Immature natural killer cell (primary cell): ENCODE results near the gene SLC39A3. TPM values are rescaled to one million over a fixed set of nuclear protein-coding genes. Genes with fewer than 3 reads are reported as not detected.
"Not testable (repeated sequence)": the region's sequence is repeated elsewhere in the genome, so short reads cannot be mapped to it uniquely, and the experiment has no call there.

ENCODE experiments used
- DNase-seq, 3 donors: peaks; one replicate each; pipeline ENCODE4 v3.0.0; 2022; ENCODE audit warnings: mixed read lengths in 1 of 3
- H3K27ac Mint-ChIP-seq, 6 donors: one replicate each; pipeline ENCODE4 v1.8.0; 2020; ENCODE audit warnings: mixed read lengths in 6 of 6, mild to moderate bottlenecking in 5 of 6, inconsistent platforms in 4 of 6, moderate library complexity in 3 of 6
- H3K27me3 Mint-ChIP-seq, 3 donors: one replicate each; pipeline ENCODE4 v1.8.0; 2020 to 2021; ENCODE audit warnings: low read depth in 3 of 3, mild to moderate bottlenecking in 3 of 3, mixed read lengths in 3 of 3, moderate library complexity in 3 of 3, inconsistent platforms in 1 of 3
- H3K36me3 Mint-ChIP-seq, 3 donors: one replicate each; pipeline ENCODE4 v1.8.0; 2020; ENCODE audit warnings: mixed read lengths in 3 of 3, inconsistent platforms in 2 of 3, mild to moderate bottlenecking in 2 of 3
- H3K4me1 Mint-ChIP-seq, 2 donors: one replicate each; pipeline ENCODE4 v1.8.0; 2020; ENCODE audit warnings: inconsistent platforms in 2 of 2, mild to moderate bottlenecking in 2 of 2, mixed read lengths in 2 of 2, moderate library complexity in 1 of 2
- H3K4me3 Mint-ChIP-seq, 5 donors: one replicate each; pipeline ENCODE4 v1.8.0; 2020; ENCODE audit warnings: mild to moderate bottlenecking in 5 of 5, mixed read lengths in 5 of 5, inconsistent platforms in 3 of 5, moderate library complexity in 3 of 5
- H3K9me3 Mint-ChIP-seq, 6 donors: one replicate each; pipeline ENCODE4 v1.8.0; 2020; ENCODE audit warnings: mild to moderate bottlenecking in 6 of 6, mixed read lengths in 6 of 6, inconsistent platforms in 4 of 6, moderate library complexity in 3 of 6
- polyA plus RNA-seq, 3 donors: library from polyadenylated mRNA; unstranded; fragments of 300-500 nt; fragmentation: Illumina TruSeq; gene quantifications; one replicate each; pipeline ENCODE4 v1.2.3, GENCODE V29; 2021

Gene SLC39A3
- polyA plus RNA-seq, 3 donors from 2014 or later = 43.8 to 63.7 (median 46.8) TPM

DNA sequence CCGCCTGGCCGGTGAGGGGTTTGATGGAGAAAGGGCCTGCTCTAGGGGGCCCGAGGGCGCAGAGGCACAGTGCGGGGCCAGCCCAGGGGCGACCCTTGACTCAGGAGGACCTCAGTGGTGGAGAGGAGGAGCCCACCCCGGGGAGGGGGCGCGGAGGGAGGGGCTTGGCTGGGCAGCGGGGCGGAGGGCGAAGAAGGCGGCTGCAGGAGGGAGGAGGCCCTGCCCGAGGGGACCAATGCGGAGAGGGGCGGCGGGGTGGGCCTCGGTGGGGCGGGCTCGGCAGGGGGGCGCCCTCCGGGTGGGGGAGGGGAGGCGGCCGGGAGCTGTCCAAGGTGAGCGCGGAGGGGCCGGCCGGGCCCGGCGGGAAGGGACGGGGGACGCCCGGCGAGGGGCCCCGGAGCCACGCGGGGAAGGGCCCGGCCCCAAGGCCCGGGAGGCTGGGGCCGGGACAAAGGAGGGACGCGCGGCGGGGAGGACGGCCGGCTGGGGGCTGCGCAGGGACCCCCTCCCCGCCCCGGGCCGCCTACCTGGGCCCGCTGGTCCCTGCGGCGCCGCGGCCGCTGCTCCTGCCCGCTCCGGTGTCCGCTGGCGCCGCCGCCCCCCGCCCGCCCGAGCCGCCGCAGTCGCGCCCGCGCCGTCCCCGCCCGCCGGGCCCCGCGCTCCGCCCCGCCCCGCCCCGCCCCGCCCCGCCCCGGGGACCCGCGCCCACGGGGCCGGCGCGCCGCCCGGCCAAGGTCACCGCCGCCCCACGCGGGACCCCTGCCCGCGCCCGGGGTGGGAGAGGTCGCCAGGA, 18.8 kb downstream of the SLC39A3 start, which contains the start of gene DIRAS1:
TSS of gene DIRAS1 (minus strand) at position 596 of the 793 bp plus-strand sequence. CDS start 3,566 bp downstream, outside the sequence.
- Mint-ChIP-seq H3K4me1 (peaks cover 0 to 4% of the 10 kb centered on the region in 2 donors), H3K27ac (no peak within 1 kb of the TSS), H3K36me3 (peaks cover 0 to 4% (median 0%) of the 10 kb centered on the region in 3 donors), H3K27me3 (peaks cover 2 to 6% (median 5%) of the 10 kb centered on the region in 3 donors), H3K9me3 (peaks cover 0 to 3% (median 0%) of the 10 kb centered on the region in 6 donors), H3K4me3 (peak within 1 kb of the TSS in 1 of 5 donors; percentile 18)
- no peak for DNase-seq

DNA sequence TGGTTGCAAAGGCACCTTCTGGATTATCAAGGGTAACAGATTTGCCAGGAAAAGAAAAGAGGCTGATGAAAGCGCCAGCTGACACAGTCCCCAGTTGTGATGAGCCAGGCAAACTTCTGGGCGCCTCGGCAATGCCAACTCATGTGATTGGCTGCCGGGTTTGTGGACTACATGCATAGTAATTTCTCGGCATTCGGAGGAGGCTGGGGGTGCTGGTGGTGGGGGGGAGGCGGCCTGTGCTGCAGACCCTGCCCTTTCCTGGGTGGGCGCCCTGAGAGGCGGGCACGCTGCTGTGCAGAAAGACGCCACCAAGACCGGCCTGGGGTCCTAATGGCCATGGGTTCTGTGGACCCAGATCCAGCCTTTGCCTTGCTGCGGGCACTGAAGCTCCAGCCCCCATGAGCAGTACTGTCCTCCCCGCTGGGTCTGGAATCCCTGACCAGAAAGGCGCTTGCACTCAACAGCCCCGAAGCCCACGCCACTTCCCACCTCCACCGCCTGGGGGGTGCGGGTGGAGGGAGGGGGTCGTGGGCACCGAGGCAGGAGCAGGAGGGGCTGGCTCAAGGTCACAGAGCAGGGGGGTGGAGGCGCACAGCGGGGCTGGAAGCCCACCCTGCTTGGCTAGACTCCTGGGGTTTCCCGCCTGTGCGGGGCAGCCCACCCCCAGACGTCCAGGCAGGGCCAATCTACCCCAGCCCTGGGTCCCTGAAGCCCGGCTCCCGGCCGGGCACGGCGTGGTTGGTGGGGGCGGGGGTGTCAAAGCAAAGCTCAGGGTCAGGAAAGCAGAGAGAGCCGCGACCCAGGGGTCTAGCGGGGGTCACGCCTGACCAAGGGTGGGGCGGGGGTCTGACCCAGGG, 19.7 kb downstream of the SLC39A3 start:
- H3K27me3 Mint-ChIP-seq = peaks cover 0 to 7% (median 5%) of the 10 kb centered on the region in 3 donors
- no peak overlapping the region for H3K27ac Mint-ChIP-seq
- H3K4me3 Mint-ChIP-seq = peak overlapping the region in 3 of 5 donors; percentile 7 to 44 (median 36)
- no peak for DNase-seq
- H3K9me3 Mint-ChIP-seq = peaks cover 0 to 8% (median 3%) of the 10 kb centered on the region in 6 donors
- peaks cover 0 to 8% (median 0%) of the 10 kb centered on the region in 3 donors for H3K36me3 Mint-ChIP-seq
- H3K4me1 Mint-ChIP-seq = peaks cover 0 to 4% of the 10 kb centered on the region in 2 donors

DNA sequence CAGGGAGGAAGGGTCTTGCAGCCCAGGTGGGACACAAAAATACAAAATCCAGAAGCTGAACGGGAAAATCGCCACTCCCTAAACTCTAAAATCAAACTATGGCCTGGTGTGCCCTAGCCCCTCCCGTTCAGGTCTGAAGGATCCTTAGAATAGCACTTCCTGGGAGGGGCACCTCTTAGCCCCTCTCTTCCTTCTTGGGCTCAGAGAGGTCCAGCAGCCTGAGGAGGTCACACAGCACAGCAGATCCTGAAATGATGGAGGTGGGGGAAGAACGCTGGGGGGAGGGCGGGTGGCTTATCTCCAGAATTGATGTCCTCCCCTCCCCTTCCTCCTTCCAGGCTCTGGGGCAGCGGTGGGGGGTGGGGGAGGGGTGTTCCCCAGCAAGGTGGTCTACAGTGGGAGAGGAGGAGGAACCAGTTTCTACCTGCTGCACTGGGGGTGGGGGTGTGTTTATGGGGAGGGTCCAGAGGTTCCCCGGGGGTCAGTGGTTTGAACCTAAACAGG, 20.5 kb downstream of the SLC39A3 start:
- H3K27me3 Mint-ChIP-seq = peaks cover 0 to 7% (median 5%) of the 10 kb centered on the region in 3 donors
- H3K4me1 Mint-ChIP-seq = peaks cover 0 to 4% of the 10 kb centered on the region in 2 donors
- peaks cover 0 to 6% (median 0%) of the 10 kb centered on the region in 3 donors for H3K36me3 Mint-ChIP-seq
- DNase-seq = no peak
- H3K4me3 Mint-ChIP-seq = no peak overlapping the region
- H3K9me3 Mint-ChIP-seq = peaks cover 0 to 9% (median 3%) of the 10 kb centered on the region in 6 donors
- no peak overlapping the region for H3K27ac Mint-ChIP-seq

DNA sequence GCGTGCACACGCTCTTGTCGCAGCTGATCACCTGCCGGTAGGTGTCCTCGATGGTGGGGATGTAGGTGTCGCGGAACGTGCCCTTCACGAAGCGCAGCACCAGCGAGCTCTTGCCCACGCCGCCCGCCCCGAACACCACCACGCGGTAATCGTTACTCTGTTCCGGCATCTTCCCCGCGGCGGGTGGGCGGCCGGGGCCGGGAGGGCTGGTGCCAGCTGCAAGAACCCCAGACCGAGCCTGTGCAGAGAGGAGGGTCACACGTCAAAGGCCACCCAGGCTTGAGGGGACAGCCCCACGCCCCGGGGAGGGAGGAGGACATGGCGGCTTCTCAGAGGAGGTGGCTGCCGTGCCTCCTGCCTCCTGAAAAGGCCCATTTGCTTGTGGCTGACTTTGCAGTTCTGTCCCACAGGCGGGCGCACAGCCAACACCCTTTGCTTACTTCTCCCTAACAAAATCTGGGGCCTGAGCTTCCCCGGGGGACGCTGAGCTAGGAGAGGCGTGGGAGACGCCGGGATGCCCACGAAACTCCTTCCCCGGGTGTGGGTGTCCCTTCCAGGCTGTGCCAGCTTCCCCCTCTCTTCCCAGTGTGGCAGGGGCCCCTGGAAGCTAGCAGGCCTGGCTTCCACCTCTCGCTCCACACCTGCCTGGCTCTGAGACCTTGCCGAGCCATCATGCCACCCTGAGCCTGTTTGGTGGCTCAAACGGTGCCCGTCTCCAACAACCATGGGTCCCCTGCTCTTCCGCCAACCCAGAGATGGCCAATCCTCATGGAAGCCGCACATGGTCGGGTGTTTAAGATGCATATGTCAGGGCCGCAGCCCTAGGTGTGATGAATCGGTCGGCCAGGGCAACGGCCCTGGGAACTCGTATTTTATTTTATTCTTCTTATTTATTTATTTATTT, 21.9 kb downstream of the SLC39A3 start:
- Mint-ChIP-seq H3K4me1 (peaks cover 0 to 4% of the 10 kb centered on the region in 2 donors), H3K27ac (no peak overlapping the region), H3K9me3 (peaks cover 0 to 9% (median 3%) of the 10 kb centered on the region in 6 donors), H3K36me3 (peaks cover 0 to 4% (median 0%) of the 10 kb centered on the region in 3 donors), H3K4me3 (no peak overlapping the region), H3K27me3 (peaks cover 0 to 5% (median 5%) of the 10 kb centered on the region in 3 donors)
- no peak for DNase-seq

DNA sequence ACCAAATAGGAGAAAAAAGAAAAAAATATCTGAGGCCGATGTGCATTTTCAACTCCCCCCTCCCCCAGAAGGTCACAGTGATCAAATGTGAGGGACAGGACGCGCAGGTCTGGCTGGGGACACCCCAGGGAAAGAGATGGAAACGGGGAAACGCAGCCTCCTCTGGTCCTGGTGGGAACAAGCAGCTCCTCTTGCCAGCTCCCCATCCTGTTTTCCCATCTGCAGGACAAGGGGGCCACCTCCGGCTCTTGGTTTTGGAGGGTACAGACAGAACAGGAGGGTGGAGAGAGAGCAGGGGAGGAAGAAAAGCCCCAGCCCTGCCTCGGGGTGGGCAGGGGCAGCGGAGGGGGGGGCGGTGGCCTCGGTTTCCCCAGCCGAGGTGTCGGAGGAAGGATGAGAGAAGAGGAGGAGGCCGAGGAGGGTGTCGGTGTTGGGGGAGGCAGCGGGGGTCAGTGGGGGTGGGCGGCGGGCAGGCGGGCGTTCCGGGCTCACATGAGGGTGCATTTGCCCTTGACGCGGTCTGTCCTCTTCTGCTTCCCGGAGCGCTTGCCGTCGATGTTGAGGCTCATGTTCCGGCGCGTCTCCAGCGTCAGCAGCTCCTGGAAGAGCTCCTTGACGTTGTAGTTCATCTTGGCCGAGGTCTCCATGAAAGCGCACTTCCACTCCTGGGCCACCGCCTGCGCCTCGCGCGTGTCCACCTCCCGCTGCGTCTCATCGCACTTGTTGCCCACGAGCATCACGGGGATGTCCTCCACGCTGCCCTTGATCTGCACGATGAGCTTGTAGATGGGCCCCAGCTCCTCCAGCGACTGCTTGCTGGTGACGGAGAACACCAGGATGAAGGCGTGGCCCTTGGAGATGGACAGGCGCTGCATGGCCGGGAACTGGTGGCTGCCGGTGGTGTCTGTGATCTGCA, 22.8 kb downstream of the SLC39A3 start:
- DNase-seq = no peak
- no peak overlapping the region for H3K27ac Mint-ChIP-seq
- no peak overlapping the region for H3K4me3 Mint-ChIP-seq
- H3K36me3 Mint-ChIP-seq = peaks cover 0 to 4% (median 0%) of the 10 kb centered on the region in 3 donors
- peaks cover 0 to 9% (median 3%) of the 10 kb centered on the region in 6 donors for H3K9me3 Mint-ChIP-seq
- H3K27me3 Mint-ChIP-seq = peaks cover 1 to 5% (median 5%) of the 10 kb centered on the region in 3 donors
- peaks cover 0 to 4% of the 10 kb centered on the region in 2 donors for H3K4me1 Mint-ChIP-seq

DNA sequence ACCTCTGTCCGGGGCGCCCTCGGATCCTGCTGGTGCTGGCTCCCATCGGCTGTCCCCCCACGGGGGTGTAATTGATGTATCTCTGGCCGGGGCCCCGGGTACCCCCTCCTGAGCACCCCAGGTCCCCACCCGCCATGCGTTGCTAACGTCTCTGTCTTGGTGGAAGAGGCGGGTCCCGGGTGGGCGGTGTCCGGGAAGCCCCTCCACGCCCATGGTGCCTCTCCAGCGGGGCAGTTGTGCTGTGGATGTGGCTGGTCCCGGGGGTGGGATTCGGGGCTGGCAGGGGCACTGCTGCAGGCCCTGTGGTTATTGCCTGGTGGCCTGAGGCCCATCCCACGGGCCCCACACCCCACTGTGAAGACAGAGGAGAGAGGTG, 23.6 kb downstream of the SLC39A3 start:
- peaks cover 0 to 9% (median 3%) of the 10 kb centered on the region in 6 donors for H3K9me3 Mint-ChIP-seq
- H3K27ac Mint-ChIP-seq = no peak overlapping the region
- no peak for DNase-seq
- peaks cover 0 to 4% of the 10 kb centered on the region in 2 donors for H3K4me1 Mint-ChIP-seq
- no peak overlapping the region for H3K4me3 Mint-ChIP-seq
- H3K27me3 Mint-ChIP-seq = peaks cover 2 to 5% (median 3%) of the 10 kb centered on the region in 3 donors
- peaks cover 0 to 4% (median 0%) of the 10 kb centered on the region in 3 donors for H3K36me3 Mint-ChIP-seq

DNA sequence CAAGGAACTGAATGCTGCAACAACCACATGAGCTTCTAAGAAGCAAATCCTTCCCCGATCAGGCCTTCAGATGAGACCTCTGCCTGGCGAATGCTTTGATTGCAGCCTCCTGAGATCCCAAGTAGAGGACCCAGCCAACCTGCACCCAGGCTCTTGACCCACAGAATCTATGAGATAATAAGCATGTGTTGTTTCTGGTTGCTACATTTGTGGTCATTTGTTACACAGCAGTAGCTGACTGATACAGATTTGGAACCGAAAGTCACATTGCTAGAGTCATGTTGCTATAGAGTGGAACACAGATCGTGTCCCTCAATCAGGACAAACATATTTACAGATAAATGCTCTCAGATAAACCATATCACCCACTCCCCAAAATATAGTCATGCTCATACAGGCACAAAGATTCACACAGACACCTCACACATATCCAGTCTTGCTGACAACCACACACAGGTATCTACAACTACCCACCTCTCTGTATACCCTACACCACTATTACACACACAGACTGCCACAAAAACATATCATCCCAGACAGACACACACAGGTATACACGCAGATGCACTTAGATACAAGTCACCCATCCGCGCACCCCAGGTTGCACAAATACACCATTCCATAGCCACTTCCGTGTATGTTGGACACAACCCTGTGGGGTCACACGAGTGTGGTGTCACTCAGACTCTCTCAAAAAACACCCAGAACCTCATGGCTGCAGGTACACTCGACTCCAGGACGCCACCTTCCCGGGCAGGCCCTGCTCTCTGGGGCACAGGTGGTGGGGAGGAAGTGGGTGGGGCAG, 24.1 kb downstream of the SLC39A3 start:
- DNase-seq = no peak
- Mint-ChIP-seq H3K4me1 (peaks cover 0 to 4% of the 10 kb centered on the region in 2 donors), H3K4me3 (no peak overlapping the region), H3K27me3 (peaks cover 2 to 5% (median 3%) of the 10 kb centered on the region in 3 donors), H3K36me3 (peaks cover 0 to 4% (median 0%) of the 10 kb centered on the region in 3 donors), H3K9me3 (peaks cover 0 to 9% (median 3%) of the 10 kb centered on the region in 6 donors), H3K27ac (no peak overlapping the region)

DNA sequence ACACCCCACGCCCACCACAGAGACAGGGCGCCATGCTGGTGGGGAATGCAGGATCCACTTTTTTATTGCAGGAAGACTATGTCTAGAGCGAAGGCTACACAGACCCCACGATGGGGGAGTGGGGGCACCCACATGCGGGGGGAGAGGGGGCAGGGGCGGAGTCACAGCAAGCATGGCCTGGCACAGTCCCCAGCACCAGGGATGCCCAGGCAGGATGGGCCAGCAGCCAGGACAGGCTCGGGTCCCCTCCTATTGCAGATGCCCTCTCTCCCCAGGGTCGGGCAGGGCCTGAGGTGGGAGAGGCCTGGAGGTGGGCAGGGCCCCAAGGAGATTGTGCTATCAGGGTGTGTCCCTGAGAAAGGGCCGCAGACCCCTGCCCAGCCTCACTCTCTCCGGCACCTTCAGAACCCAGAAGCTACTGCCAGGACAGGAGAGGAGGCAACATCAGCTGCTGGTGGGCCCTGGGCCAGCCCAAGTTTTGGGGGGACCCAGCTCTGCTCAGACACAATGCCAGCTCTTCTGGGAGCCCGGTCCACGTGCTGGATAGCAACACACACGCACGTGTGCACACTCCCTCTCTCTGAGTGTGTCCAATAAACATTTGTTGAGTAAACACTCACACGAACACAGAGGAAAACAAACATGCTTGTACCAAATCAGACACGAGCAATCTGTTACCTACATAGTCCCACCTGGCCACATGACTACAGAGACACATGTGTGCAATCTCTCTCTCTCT, 25.1 kb downstream of the SLC39A3 start:
- Mint-ChIP-seq H3K4me3 (no peak overlapping the region), H3K27me3 (peaks cover under 1 to 6% (median 2%) of the 10 kb centered on the region in 3 donors), H3K4me1 (peaks cover 0 to 2% of the 10 kb centered on the region in 2 donors), H3K36me3 (peaks cover 0 to 4% (median 0%) of the 10 kb centered on the region in 3 donors), H3K9me3 (peaks cover 0 to 9% (median 2%) of the 10 kb centered on the region in 6 donors), H3K27ac (no peak overlapping the region)
- no peak for DNase-seq

DNA sequence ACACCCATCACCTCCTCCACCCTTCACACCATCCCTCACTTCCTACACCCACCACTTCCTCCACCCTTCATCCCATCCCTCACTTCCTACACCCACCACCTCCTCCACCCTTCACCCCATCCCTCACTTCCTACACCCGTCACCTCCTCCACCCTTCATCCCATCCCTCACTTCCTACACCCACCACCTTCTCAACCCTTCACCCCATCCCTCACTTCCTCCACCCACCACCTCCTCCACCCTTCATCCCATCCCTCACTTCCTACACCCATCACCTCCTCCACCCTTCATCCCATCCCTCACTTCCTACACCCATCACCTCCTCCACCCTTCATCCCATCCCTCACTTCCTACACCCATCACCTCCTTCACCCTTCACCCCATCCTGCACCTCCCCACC, 25.7 kb downstream of the SLC39A3 start:
- not testable (repeated sequence) for H3K27me3 Mint-ChIP-seq, H3K27ac Mint-ChIP-seq, DNase-seq, H3K4me1 Mint-ChIP-seq, H3K36me3 Mint-ChIP-seq, H3K4me3 Mint-ChIP-seq, H3K9me3 Mint-ChIP-seq

DNA sequence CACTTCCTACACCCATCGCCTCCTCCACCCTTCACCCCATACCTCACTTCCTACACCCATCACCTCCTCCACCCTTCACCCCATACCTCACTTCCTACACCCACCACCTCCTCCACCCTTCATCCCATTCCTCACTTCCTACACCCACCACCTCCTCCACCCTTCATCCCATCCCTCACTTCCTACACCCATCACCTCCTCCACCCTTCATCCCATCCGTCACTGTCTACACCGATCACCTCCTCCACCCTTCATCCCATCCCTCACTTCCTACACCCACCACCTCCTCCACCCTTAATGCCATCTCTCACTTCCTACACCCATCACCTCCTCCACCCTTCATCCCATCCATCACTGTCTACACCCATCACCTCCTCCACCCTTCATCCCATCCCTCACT, 26.6 kb downstream of the SLC39A3 start:
- not testable (repeated sequence) for H3K9me3 Mint-ChIP-seq, H3K4me3 Mint-ChIP-seq, H3K27ac Mint-ChIP-seq, H3K4me1 Mint-ChIP-seq, H3K36me3 Mint-ChIP-seq, DNase-seq, H3K27me3 Mint-ChIP-seq

DNA sequence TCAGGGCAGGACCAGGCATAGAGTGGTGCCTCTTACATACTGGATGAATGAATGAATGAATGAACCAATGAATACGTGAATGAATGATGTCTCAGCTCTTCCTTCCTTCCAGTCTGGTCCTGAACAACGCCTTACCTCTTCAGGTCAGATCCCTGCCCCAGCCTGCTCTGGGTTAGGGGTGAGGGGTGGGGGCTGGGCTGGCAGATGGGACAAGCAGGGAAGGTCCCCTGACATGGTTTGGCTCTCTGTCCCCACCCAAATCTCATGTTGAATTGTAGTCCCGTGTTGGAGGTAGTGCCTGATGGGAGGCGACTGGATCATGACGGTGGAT, 28.0 kb downstream of the SLC39A3 start:
- Mint-ChIP-seq H3K36me3 (peaks cover 0 to 4% (median 0%) of the 10 kb centered on the region in 3 donors), H3K27me3 (peaks cover 0 to 4% (median 2%) of the 10 kb centered on the region in 3 donors), H3K4me1 (no peaks in the 10 kb centered on the region), H3K27ac (no peak overlapping the region), H3K9me3 (peaks cover 0 to 9% (median 2%) of the 10 kb centered on the region in 6 donors), H3K4me3 (no peak overlapping the region)
- no peak for DNase-seq
